ENCODE measurements around the gene WDR70. TPM values are rescaled to one million over a fixed set of nuclear protein-coding genes. Genes with fewer than 3 reads are reported as not detected.
"Not testable (repeated sequence)": the region's sequence is repeated elsewhere in the genome, so short reads cannot be mapped to it uniquely, and the experiment has no call there.

WDR70 gene
- total RNA-seq, 1 donor from 2014 or later: 29.0 TPM

DNA sequence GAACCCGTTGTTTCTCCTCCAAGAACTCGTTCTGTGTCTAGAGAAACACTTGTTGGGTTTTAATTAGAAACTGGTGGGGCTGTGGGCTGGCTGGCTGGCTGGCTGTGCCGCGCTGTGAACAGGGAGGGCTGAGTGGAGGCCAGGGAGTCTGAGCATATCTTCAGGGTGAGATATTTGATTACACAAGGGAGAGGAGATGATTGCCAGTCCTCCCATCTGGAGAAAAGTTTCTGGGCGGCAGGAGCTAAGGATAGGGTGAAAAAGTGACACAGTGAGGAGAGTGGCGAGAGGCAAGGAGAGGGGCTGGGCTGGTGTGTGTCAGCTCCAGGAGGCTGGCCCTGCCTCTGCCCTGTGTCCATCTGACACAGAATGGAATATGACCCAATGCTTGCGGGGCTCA is 397.7 kb downstream of the WDR70 start:
- H3K4me3 ChIP-seq: no peak overlapping the region
- H3K27ac ChIP-seq: no peak overlapping the region
- ATAC-seq (no peak), DNase-seq (no peak)
- intact Hi-C loops (cut with DNase I): no loop called here
- H3K4me1 ChIP-seq: no peaks in the 10 kb centered on the region
- TF ChIP-seq CTCF (IDR thresholded peaks at IDR 0.05): no peak
- H3K36me3 ChIP-seq: no peaks in the 10 kb centered on the region
- H3K27me3 ChIP-seq (ENCODE audit: low read depth): no peaks in the 10 kb centered on the region
- H3K9me3 ChIP-seq: peaks cover 8% of the 10 kb centered on the region

DNA sequence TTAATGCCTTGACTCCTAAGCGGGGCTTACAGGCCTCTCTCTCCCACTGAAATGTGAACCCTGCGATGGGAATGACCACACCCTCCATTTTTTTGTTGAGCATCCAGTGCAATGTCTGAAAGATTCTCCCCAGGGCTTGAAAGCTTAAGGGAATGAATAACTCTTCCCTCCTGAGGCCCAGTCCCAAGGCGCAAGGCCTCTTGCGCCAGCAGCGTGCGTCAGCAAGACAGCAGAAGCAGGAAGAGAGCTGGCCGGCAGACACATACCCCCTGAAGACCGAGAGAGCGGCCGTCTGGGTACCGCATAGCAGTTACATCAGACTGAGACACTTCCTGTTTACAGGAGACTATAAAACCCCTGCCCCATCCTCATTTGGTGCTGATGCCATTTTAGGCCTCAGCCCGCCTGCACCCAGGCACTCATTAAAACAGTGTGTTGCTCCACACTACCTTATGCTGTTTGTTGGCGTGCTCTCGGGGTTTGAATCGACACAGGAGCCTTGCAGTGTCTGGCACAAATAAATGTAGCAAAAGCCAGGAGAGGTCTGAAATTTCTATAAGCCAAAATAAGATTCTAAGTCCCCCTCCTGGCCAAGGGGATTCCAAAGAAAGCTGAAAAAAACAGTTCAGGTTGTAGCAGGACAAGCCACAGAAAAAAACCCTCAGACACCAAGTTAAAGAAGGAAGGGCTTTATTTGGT is 398.5 kb downstream of the WDR70 start:
- Histone ChIP-seq H3K9me3 (peaks cover 8% of the 10 kb centered on the region), H3K36me3 (no peaks in the 10 kb centered on the region), H3K4me1 (no peaks in the 10 kb centered on the region), H3K27me3 (ENCODE audit: low read depth) (no peaks in the 10 kb centered on the region), H3K4me3 (no peak overlapping the region), H3K27ac (no peak overlapping the region)
- TF ChIP-seq CTCF (IDR thresholded peaks at IDR 0.05): no peak
- ATAC-seq (no peak), DNase-seq (no peak)
- intact Hi-C loops (cut with DNase I): no loop called here

GRCh38 chr5:37781409-37781808 is 402.3 kb downstream of the WDR70 start:
- H3K27me3 ChIP-seq (ENCODE audit: low read depth); H3K9me3 ChIP-seq; H3K4me1 ChIP-seq; H3K36me3 ChIP-seq; ATAC-seq; H3K27ac ChIP-seq; H3K4me3 ChIP-seq; intact Hi-C loops (cut with DNase I); DNase-seq: not testable (repeated sequence)

- Histone ChIP-seq H3K27me3 (ENCODE audit: low read depth) (no peaks in the 10 kb centered on the region), H3K9me3 (no peaks in the 10 kb centered on the region), H3K36me3 (no peaks in the 10 kb centered on the region), H3K4me3 (no peak overlapping the region), H3K4me1 (no peaks in the 10 kb centered on the region), H3K27ac (no peak overlapping the region)
- intact Hi-C loops (cut with DNase I): no loop called here
- DNase-seq (no peak), ATAC-seq (no peak)
- TF ChIP-seq CTCF (IDR thresholded peaks at IDR 0.05): no peak
These were observed 407.3 kb downstream of the WDR70 start for GRCh38 chr5:37786416-37786815.

- Histone ChIP-seq H3K9me3 (no peaks in the 10 kb centered on the region), H3K27me3 (ENCODE audit: low read depth) (no peaks in the 10 kb centered on the region), H3K4me1 (no peaks in the 10 kb centered on the region), H3K36me3 (no peaks in the 10 kb centered on the region), H3K27ac (no peak overlapping the region), H3K4me3 (no peak overlapping the region)
- TF ChIP-seq CTCF (IDR thresholded peaks at IDR 0.05): no peak
- intact Hi-C loops (cut with DNase I): no loop called here
- no peak for DNase-seq
- ATAC-seq: no peak
These were observed 407.9 kb downstream of the WDR70 start for GRCh38 chr5:37786862-37787519.

GRCh38 chr5:37787742-37788141 is 408.6 kb downstream of the WDR70 start:
- Histone ChIP-seq H3K27me3 (ENCODE audit: low read depth) (no peaks in the 10 kb centered on the region), H3K9me3 (no peaks in the 10 kb centered on the region), H3K27ac (no peak overlapping the region), H3K36me3 (no peaks in the 10 kb centered on the region), H3K4me1 (no peaks in the 10 kb centered on the region), H3K4me3 (no peak overlapping the region)
- TF ChIP-seq CTCF (IDR thresholded peaks at IDR 0.05): no peak
- intact Hi-C loops (cut with DNase I): no loop called here
- no peak for ATAC-seq
- DNase-seq: no peak

All from lower lobe of right lung (tissue), 2 donors.